Measurements from ENCODE around the gene TULP4.
"Not testable (repeated sequence)": the region's sequence is repeated elsewhere in the genome, so short reads cannot be mapped to it uniquely, and the experiment has no call there.

TULP4 gene

GRCh38 chr6:158296854-158297324 lies 15.4 kb upstream of the TULP4 start:
- DNase-seq: not testable (repeated sequence)

GRCh38 chr6:158297657-158298056 lies 14.6 kb upstream of the TULP4 start:
- DNase-seq: not testable (repeated sequence)

GRCh38 chr6:158300306-158301143 lies 11.7 kb upstream of the TULP4 start:
- peak; percentile 7 for DNase-seq

GRCh38 chr6:158301561-158301960 lies 10.7 kb upstream of the TULP4 start:
- DNase-seq: not testable (repeated sequence)

GRCh38 chr6:158302195-158302796 lies 10.0 kb upstream of the TULP4 start:
- DNase-seq: not testable (repeated sequence)

GRCh38 chr6:158303210-158303731 lies 9.0 kb upstream of the TULP4 start:
- no peak for DNase-seq

DNA sequence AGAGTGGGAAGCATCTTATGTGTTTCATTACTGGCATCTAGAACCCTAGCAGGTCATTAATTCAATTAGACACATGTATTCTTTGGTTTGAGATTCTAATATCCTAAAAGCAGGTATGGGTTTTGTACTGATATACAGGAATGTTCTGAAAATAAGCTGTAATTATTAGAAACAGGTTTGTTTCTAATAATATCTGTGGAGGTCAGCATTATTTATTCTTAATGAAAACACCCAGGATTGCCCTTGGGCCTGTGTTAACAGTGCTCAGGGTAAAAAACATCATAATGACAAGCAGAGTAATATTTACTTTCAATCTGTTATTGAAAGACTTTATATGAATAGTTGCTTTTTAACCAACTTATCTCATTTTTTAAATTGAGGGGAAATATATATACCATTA lies 8.0 kb upstream of the TULP4 start:
- DNase-seq: no peak

DNA sequence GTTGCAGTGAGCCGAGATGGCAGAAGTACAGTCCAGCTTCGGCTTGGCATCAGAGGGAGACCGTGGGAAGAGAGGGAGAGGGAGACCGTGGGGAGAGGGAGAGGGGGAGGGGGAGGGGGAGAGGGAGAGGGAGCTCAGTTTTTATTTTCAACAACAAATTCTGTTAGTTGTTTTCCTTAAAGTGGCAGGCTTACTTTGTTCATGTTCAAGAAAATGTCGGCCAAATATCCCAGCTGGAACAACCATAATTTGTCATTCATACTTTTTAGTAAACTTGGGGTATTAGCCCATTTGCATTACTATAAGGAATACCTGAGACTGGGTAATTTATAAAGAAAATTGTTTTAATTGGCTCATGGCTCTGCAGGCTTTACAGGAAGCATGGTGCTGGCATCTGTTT lies 2.5 kb upstream of the TULP4 start:
- no peak for DNase-seq

- DNase-seq: no peak
Measured at GRCh38 chr6:158311193-158311592, 1.1 kb upstream of the TULP4 start.

DNA sequence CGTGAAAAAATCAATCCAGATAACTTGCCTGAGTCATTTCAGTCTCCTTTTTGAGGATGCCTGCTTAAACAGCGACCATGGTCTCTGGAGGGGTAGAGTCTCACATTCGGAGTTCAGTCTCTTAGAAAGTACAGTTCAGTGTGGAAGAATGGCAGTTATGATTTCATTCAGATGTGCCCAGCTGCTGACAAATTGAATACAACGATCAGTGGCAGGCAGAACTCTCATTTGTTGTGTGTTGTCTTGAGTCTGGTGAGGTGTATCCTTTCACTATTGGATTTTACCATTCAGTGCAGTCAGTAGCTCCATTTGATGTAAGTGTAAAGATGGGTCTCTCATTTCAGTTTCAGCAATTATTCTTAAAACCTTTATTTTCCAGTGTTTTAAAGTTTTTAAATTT lies 639 bp upstream of the TULP4 start:
- DNase-seq: no peak

- no peak for DNase-seq
Measured at GRCh38 chr6:158312672-158313397, 570 bp downstream of the TULP4 start.

DNA sequence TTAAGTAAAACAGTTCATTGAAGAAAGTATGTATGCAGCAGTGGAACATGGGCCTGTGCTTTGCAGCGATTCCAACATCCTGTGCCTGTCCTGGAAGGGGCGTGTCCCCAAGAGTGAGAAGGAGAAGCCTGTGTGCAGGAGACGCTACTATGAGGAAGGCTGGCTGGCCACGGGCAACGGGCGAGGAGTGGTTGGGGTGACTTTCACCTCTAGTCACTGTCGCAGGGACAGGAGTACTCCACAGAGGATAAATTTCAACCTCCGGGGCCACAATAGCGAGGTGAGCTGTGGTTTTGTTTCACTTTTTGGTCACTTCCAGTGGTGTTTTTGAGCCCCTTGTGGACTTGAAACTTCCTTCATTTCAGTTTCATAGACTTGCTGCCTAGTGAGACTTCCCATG lies 1.7 kb downstream of the TULP4 start:
- DNase-seq: no peak

- no peak for DNase-seq
Measured at GRCh38 chr6:158314737-158315136, 2.5 kb downstream of the TULP4 start.

GRCh38 chr6:158316022-158316421 lies 3.8 kb downstream of the TULP4 start:
- DNase-seq: no peak

DNA sequence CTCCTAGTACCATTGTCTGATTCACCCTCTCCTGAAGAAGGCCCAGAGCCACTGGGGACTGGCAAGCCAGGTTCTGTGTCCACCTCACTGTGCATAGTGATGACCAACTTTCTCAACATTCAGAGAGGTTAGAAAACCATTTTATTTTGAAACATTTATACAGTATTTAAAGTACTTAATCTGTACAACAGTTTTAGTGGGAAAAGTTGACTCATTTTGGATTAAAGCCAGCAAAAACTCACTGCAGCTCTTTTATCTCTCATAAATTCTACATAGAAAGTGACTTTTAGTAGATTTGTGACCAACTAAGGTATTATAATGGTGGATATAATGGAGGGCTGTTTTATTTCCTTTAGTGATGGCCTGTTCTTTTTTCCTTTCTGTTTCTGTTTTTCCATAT lies 9.7 kb downstream of the TULP4 start:
- DNase-seq: peak; percentile 21

DNA sequence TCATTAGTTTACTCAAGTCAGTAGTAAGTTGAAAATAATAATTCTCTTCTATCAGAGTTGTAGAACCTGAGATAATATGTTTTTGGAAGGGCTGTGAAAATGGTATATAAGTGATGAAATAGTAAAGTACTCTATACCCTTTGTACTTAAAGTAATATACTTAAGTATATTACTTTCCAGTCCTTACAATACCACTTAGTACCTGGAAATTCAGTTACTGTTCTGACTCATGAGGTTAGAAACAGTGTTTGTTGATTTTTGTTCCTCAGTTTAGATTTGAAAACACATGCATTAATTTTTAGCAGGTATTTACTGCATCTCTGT lies 10.1 kb downstream of the TULP4 start:
- no peak for DNase-seq

DNA sequence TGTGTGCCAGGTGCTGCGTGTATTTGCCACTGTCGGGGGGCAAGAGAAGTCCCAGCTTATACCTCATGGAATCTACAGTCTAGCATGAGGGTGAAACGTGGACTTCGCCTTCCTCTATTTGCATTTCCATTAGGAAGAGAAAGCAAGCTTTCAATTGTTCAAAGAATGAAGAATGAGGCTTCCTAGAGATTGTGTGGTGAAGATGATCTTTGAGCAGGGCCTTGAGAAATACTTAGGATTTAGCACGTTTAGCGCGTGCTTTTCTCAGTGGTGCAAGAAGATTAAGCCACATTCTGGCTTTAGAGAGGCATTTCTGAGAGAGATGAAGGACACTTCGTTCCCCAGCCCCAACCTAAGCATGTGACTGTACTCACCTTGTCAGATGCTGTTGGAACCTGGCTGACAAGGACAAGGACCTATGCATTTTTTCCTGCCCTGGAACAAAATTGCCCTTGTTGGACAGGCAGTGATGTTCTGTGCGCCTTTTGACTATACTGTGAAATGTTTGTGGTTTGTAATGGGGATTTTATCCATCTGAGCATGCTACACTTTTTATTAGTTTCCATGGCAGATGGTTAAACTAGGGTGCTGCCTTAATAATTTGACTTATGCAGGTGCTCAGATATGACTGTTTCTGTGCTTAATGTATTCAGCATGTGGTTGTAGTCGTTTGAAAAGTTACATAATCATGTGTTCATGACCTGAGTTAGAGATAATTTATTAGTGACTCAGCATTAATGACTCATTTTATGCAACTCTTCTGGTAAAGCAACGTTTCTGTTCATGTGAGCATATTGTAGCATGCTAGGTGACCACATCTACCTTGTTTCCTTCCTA lies 10.7 kb downstream of the TULP4 start:
- DNase-seq: peak; percentile 57

GRCh38 chr6:158323561-158323958 lies 11.3 kb downstream of the TULP4 start:
- no peak for DNase-seq

DNA sequence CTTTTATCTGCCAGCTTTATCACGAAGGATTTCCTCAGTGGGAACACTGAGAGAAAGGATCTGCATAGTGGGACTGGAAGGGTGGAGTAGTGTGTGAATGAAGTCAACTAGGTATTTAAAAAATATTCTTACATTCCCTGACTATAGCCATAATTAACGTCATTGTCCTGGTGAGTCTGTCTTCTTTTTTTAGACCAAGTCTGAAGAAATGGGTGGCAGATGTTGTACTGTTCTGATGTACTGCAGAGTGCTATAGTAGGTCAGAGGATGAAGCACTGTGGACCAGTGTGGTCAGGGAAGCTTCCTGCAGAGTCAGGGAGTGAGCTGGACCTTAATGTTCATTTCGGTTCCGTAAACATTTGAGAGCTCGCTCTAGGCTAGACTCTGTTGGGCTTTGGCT lies 11.9 kb downstream of the TULP4 start:
- DNase-seq: no peak

GRCh38 chr6:158327211-158327610 lies 14.9 kb downstream of the TULP4 start:
- DNase-seq: no peak

DNA sequence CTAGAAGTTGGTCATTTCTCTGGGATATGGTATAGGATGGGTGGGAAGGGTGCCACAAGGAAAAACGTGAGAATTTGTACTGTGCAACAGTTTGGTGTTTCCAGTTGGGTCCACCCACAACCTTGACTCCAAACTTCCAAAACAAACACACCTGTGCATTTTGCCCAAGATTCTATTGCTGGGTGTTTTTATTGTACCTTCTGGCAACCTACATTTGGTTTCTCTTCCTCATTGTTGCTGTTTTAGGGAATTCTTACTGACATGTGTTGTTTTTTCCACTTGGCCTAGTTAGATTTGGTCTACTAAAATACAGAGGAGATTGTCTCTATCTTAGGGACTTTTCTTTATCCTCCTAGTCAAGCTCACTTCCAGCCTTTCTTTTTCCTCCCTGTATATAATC lies 16.7 kb downstream of the TULP4 start:
- DNase-seq: no peak

- DNase-seq: no peak
Measured at GRCh38 chr6:158329531-158329930, 17.3 kb downstream of the TULP4 start.

DNA sequence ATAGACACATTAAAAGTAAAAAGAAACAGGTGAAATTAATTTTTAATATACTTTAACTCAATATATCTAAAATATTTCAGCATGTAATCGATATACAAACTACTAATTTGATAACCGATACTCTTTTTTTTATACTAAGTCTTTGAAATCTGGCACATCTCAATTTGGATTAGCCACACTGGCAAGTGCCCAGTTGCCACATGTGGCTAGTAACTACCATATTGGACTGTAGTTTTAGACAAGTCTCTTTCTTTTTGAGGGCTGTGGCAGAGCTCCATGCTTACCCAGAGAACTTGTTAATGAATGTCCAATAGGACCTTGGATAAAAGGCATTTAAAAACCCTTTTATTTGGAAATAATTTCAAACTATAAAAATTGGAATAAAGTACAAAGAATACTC lies 17.8 kb downstream of the TULP4 start:
- no peak for DNase-seq

Data from kidney glomerular epithelial cell (primary cell).